ENCODE data around the gene CAPN5. TPM values are rescaled to one million over a fixed set of nuclear protein-coding genes. Genes with fewer than 3 reads are reported as not detected.

The CAPN5 gene
- total RNA-seq, 1 experiment from 2014 or later: 10.4 TPM

- Histone ChIP-seq H3K27me3 (replicated peaks) (no peaks in the 10 kb centered on the region), H3K4me3 (no peak overlapping the region), H3K36me3 (0 out of 2 replicates have a peak, but pooled peaks cover 2% of the 10 kb centered on the region), H3K9me3 (replicated peaks) (no peaks in the 10 kb centered on the region), H3K27ac (no peak overlapping the region), H3K4me1 (replicated peaks) (peaks cover 6% of the 10 kb centered on the region)
- DNase-seq (ENCODE audit: low read depth in 1 of 2, low spot score in 2 of 2): no peak
Observed at GRCh38 chr11:77086521-77087472, 20.0 kb downstream of the CAPN5 start.

GRCh38 chr11:77087723-77088225 lies 21.0 kb downstream of the CAPN5 start:
- no peak for DNase-seq (ENCODE audit: low read depth in 1 of 2, low spot score in 2 of 2)
- no peak overlapping the region for H3K4me3 ChIP-seq

GRCh38 chr11:77088236-77089003 lies 21.6 kb downstream of the CAPN5 start:
- Histone ChIP-seq H3K27ac (no peak overlapping the region), H3K36me3 (0 out of 2 replicates have a peak, but pooled peaks cover 2% of the 10 kb centered on the region), H3K9me3 (replicated peaks) (no peaks in the 10 kb centered on the region), H3K4me1 (replicated peaks) (no peaks in the 10 kb centered on the region), H3K27me3 (replicated peaks) (no peaks in the 10 kb centered on the region), H3K4me3 (no peak overlapping the region)
- DNase-seq (ENCODE audit: low read depth in 1 of 2, low spot score in 2 of 2): no peak

More at GRCh38 chr11:77087723-77088225, 21.0 kb downstream of the CAPN5 start:
- Histone ChIP-seq H3K36me3 (0 out of 2 replicates have a peak, but pooled peaks cover 2% of the 10 kb centered on the region), H3K4me1 (replicated peaks) (peaks cover 2% of the 10 kb centered on the region), H3K27me3 (replicated peaks) (no peaks in the 10 kb centered on the region), H3K27ac (no peak overlapping the region), H3K9me3 (replicated peaks) (no peaks in the 10 kb centered on the region)

GRCh38 chr11:77089004-77089545 lies 22.3 kb downstream of the CAPN5 start:
- no peaks in the 10 kb centered on the region for H3K9me3 ChIP-seq (replicated peaks)
- no peaks in the 10 kb centered on the region for H3K27me3 ChIP-seq (replicated peaks)
- 0 out of 2 replicates have a peak, but pooled peaks cover 2% of the 10 kb centered on the region for H3K36me3 ChIP-seq
- no peak overlapping the region for H3K27ac ChIP-seq
- DNase-seq (ENCODE audit: low read depth in 1 of 2, low spot score in 2 of 2): no peak
- H3K4me3 ChIP-seq: no peak overlapping the region
- no peaks in the 10 kb centered on the region for H3K4me1 ChIP-seq (replicated peaks)

- DNase-seq (ENCODE audit: low read depth in 1 of 2, low spot score in 2 of 2): no peak
- H3K4me1 ChIP-seq (replicated peaks): no peaks in the 10 kb centered on the region
- H3K9me3 ChIP-seq (replicated peaks): no peaks in the 10 kb centered on the region
- H3K36me3 ChIP-seq: 0 out of 2 replicates have a peak, but pooled peaks cover 2% of the 10 kb centered on the region
- H3K4me3 ChIP-seq: no peak overlapping the region
- H3K27ac ChIP-seq: no peak overlapping the region
- no peaks in the 10 kb centered on the region for H3K27me3 ChIP-seq (replicated peaks)
Observed at GRCh38 chr11:77090046-77090372, 23.2 kb downstream of the CAPN5 start.

GRCh38 chr11:77090373-77091111 lies 23.8 kb downstream of the CAPN5 start:
- Histone ChIP-seq H3K4me1 (replicated peaks) (no peaks in the 10 kb centered on the region), H3K36me3 (no peaks in the 10 kb centered on the region), H3K4me3 (no peak overlapping the region), H3K9me3 (replicated peaks) (no peaks in the 10 kb centered on the region), H3K27me3 (replicated peaks) (no peaks in the 10 kb centered on the region), H3K27ac (no peak overlapping the region)
- DNase-seq (ENCODE audit: low read depth in 1 of 2, low spot score in 2 of 2): no peak

- H3K9me3 ChIP-seq (replicated peaks): no peaks in the 10 kb centered on the region
- no peaks in the 10 kb centered on the region for H3K36me3 ChIP-seq
- H3K4me1 ChIP-seq (replicated peaks): no peaks in the 10 kb centered on the region
- no peaks in the 10 kb centered on the region for H3K27me3 ChIP-seq (replicated peaks)
- DNase-seq (ENCODE audit: low read depth in 1 of 2, low spot score in 2 of 2): peak; percentile 43 to 57
- no peak overlapping the region for H3K27ac ChIP-seq
- H3K4me3 ChIP-seq: no peak overlapping the region
Observed at GRCh38 chr11:77091146-77091940, 24.6 kb downstream of the CAPN5 start.

GRCh38 chr11:77092382-77092781 lies 25.6 kb downstream of the CAPN5 start:
- no peak for DNase-seq (ENCODE audit: low read depth in 1 of 2, low spot score in 2 of 2)
- H3K4me3 ChIP-seq: no peak overlapping the region
- H3K4me1 ChIP-seq (replicated peaks): no peaks in the 10 kb centered on the region

GRCh38 chr11:77093056-77093891 lies 26.5 kb downstream of the CAPN5 start:
- no peak for DNase-seq (ENCODE audit: low read depth in 1 of 2, low spot score in 2 of 2)
- Histone ChIP-seq H3K27ac (no peak overlapping the region), H3K27me3 (replicated peaks) (no peaks in the 10 kb centered on the region), H3K4me1 (replicated peaks) (no peaks in the 10 kb centered on the region), H3K36me3 (no peaks in the 10 kb centered on the region), H3K4me3 (no peak overlapping the region), H3K9me3 (replicated peaks) (no peaks in the 10 kb centered on the region)

More at GRCh38 chr11:77092382-77092781, 25.6 kb downstream of the CAPN5 start:
- no peaks in the 10 kb centered on the region for H3K9me3 ChIP-seq (replicated peaks)
- no peaks in the 10 kb centered on the region for H3K27me3 ChIP-seq (replicated peaks)
- no peak overlapping the region for H3K27ac ChIP-seq
- no peaks in the 10 kb centered on the region for H3K36me3 ChIP-seq

- no peaks in the 10 kb centered on the region for H3K9me3 ChIP-seq (replicated peaks)
- no peak overlapping the region for H3K4me3 ChIP-seq
- H3K36me3 ChIP-seq: no peaks in the 10 kb centered on the region
- no peaks in the 10 kb centered on the region for H3K4me1 ChIP-seq (replicated peaks)
- no peak for DNase-seq (ENCODE audit: low read depth in 1 of 2, low spot score in 2 of 2)
- no peak overlapping the region for H3K27ac ChIP-seq
- H3K27me3 ChIP-seq (replicated peaks): no peaks in the 10 kb centered on the region
Observed at GRCh38 chr11:77093987-77094840, 27.4 kb downstream of the CAPN5 start.

GRCh38 chr11:77094841-77095365 lies 28.1 kb downstream of the CAPN5 start:
- no peaks in the 10 kb centered on the region for H3K9me3 ChIP-seq (replicated peaks)
- H3K27ac ChIP-seq: no peak overlapping the region
- no peaks in the 10 kb centered on the region for H3K4me1 ChIP-seq (replicated peaks)
- no peak overlapping the region for H3K4me3 ChIP-seq
- no peaks in the 10 kb centered on the region for H3K27me3 ChIP-seq (replicated peaks)
- DNase-seq (ENCODE audit: low read depth in 1 of 2, low spot score in 2 of 2): no peak
- no peaks in the 10 kb centered on the region for H3K36me3 ChIP-seq
